Peyer's patch (tissue), 4 donors: Measurements from ENCODE around the gene FBLN5.

Experiments used
- CTCF ChIP-seq, 6 experiments: fragments of 450-650 bp in 4 of 6; fragments of 200-600 bp in 2 of 6; sonication (generic) in 1 of 6; IDR thresholded peaks; one replicate each; pipeline ENCODE4 v1.5.1; 2017 to 2019; ENCODE audit warnings: antibody characterized with exemption in 6 of 6, mild to moderate bottlenecking in 3 of 6, moderate library complexity in 1 of 6
- POLR2A ChIP-seq, 2 donors: fragments of 450-650 bp; IDR thresholded peaks; one replicate each; pipeline ENCODE4 v1.5.1; 2017; ENCODE audit warnings: antibody characterized with exemption in 2 of 2, mild to moderate bottlenecking in 2 of 2, moderate library complexity in 2 of 2

- TF ChIP-seq CTCF (IDR thresholded peaks at IDR 0.05) (no peak), POLR2A (IDR thresholded peaks at IDR 0.05) (no peak)
These were observed 19.7 kb downstream of the FBLN5 start for GRCh38 chr14:91927800-91928199.
